Ovary (tissue), 9 donors: Measurements from ENCODE around the gene SERPINB2. TPM values are rescaled to one million over a fixed set of nuclear protein-coding genes. Genes with fewer than 3 reads are reported as not detected.

Experiments
- DNase-seq, 5 donors: peaks; one replicate each; pipeline ENCODE4 v3.0.0-alpha.2; 2019 to 2020
- H3K27ac ChIP-seq, 2 donors: fragments of 200-600 bp; one replicate each; pipeline versions ENCODE4 v1.5.1 to v1.8.0; 2019 to 2022
- H3K27me3 ChIP-seq: fragments of 200-600 bp; one replicate; pipeline ENCODE4 v1.8.0; 2022
- H3K36me3 ChIP-seq: fragments of 200-600 bp; sonication (generic); one replicate; pipeline ENCODE4 v1.5.1; 2019
- H3K4me1 ChIP-seq: one replicate; pipeline ENCODE4 v1.8.1; 2013; ENCODE audit warnings: mild to moderate bottlenecking, moderate library complexity; ENCODE audit not compliant: insufficient read depth
- H3K4me3 ChIP-seq: fragments of 200-600 bp; sonication (generic); one replicate; pipeline ENCODE4 v1.5.1; 2017
- H3K9me3 ChIP-seq, 2 donors: fragments of 200-600 bp in 1 of 2; sonication (generic) in 1 of 2; one replicate each; pipeline versions ENCODE4 v1.5.1 to v1.8.1; 2013 to 2019; ENCODE audit warnings: mild to moderate bottlenecking in 1 of 2, moderate library complexity in 1 of 2
- EP300 ChIP-seq: sonication (generic); formaldehyde crosslinking; IDR thresholded peaks from one replicate; pipeline ENCODE4 v1.6.1; 2017; ENCODE audit warnings: antibody characterized with exemption
- POLR2A ChIP-seq: fragments of 450-650 bp; IDR thresholded peaks from one replicate; pipeline ENCODE4 v1.6.1; 2017; ENCODE audit warnings: antibody characterized with exemption, mild to moderate bottlenecking, moderate library complexity
- WGBS, 3 donors: extraction: QIAGEN DNeasy Blood & Tissue Kit in 1 of 3; methylation state at CpG; one replicate each; pipeline versions ENCODE4 v1.1.5 to v1.1.7; 2013 to 2017; 5-methylcytosine and 5-hydroxymethylcytosine counted together
- intact Hi-C, 4 donors: fragments of 100-400 bp; cut with DNase I; formaldehyde crosslinking; loops; one replicate each; pipeline versions ENCODE4 v1.11.0 to v1.15.1; 2022 to 2023
- polyA plus RNA-seq, 2 donors: library from polyadenylated mRNA; stranded (reverse); fragments of 200-250 nt in 1 of 2; fragments of 350-450 nt in 1 of 2; fragmentation: Illumina TruSeq in 1 of 2; extraction: RNeasy Lipid Tissue Mini Kit (QIAGEN cat#74804) in 1 of 2; gene quantifications; one replicate each; pipeline ENCODE4 v1.2.3, GENCODE V29; 2013 to 2014
- total RNA-seq, 7 donors: library from RNA; depleted of rRNA in 2 of 7; stranded (reverse); fragments of >200 nt in 2 of 7; fragmentation: NEBNext Ultra II Directional in 3 of 7; extraction: Animal tissue kit (Norgen Biotek cat#: 25700) in 3 of 7; gene quantifications; one replicate each; pipeline versions ENCODE4 v1.1.0 to v1.2.4, GENCODE V29; 2016 to 2023
- TF ChIP-seq, protein P1 (sequence below), 3 donors: fragments of 450-650 bp in 2 of 3; fragments of 200-600 bp in 1 of 3; IDR thresholded peaks; one replicate each; pipeline versions ENCODE4 v1.5.1 to v1.8.0; 2016 to 2022; ENCODE audit warnings: antibody characterized with exemption in 3 of 3, mild to moderate bottlenecking in 1 of 3
- donor health status: DM: no; HTN: no; CAD: no; lungs with moderate emphysema.
- donor health status: DM: no; HTN: no; CAD: no.
- donor health status: Bipolar disorder and iron deficiency.
- donor health status: DM: yes; HTN: yes; CAD: no.
- donor health status: DM: no; HTN: no; CAD: no.
- donor health status: DM: yes; HTN: yes; CAD: no.

Gene SERPINB2
- total and polyA plus RNA-seq, 9 donors: 0.32 to 11.4 (median 1.2) TPM; not detected in 3

DNA sequence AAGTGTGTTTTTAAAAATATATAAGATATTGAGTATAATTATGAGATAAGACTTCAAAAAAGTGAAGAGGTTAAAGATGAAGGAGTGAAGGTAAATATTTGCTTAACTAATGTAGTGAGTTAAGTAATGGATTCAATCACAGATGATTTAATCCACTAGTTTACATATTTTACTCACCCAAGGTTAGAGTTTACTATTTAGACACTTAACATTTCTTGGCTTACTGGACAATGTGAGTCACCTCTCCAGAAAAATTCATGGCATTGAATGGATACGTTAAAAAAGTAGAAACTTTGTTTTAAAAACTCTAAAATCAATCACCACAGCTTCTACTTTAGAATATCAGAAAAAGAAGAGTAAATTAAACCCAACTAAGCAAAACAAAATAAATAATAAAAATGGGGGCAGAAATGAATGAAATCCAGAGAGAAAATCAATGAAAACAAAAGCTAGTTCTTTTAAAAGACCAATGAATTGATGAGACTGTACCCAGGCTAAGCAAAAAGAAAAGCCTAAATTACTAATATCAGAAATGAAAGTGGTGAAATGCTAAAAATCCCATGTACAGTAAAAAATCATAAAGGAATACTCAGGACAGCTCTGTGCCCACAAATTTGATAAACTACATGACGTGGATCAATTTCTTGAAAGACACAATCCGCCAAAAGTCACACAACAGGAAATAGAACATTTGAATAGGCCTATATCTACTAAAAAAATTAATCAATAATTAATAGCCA lies 59.7 kb downstream of the SERPINB2 start:
- H3K27me3 ChIP-seq: no peaks in the 10 kb centered on the region
- 84 to 86% (median 84%) methylated on average over 3 of the region's 3 CpGs for WGBS, 3 donors
- no peak for DNase-seq
- TF ChIP-seq POLR2A (no peak), EP300 (no peak)
- TF ChIP-seq, protein P1, sequence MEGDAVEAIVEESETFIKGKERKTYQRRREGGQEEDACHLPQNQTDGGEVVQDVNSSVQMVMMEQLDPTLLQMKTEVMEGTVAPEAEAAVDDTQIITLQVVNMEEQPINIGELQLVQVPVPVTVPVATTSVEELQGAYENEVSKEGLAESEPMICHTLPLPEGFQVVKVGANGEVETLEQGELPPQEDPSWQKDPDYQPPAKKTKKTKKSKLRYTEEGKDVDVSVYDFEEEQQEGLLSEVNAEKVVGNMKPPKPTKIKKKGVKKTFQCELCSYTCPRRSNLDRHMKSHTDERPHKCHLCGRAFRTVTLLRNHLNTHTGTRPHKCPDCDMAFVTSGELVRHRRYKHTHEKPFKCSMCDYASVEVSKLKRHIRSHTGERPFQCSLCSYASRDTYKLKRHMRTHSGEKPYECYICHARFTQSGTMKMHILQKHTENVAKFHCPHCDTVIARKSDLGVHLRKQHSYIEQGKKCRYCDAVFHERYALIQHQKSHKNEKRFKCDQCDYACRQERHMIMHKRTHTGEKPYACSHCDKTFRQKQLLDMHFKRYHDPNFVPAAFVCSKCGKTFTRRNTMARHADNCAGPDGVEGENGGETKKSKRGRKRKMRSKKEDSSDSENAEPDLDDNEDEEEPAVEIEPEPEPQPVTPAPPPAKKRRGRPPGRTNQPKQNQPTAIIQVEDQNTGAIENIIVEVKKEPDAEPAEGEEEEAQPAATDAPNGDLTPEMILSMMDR (IDR thresholded peaks at IDR 0.05): no peak
- no peaks in the 10 kb centered on the region for H3K4me1 ChIP-seq
- H3K9me3 ChIP-seq: no peaks in the 10 kb centered on the region
- intact Hi-C loops: no loop called here
- H3K4me3 ChIP-seq: no peak overlapping the region
- H3K27ac ChIP-seq: no peak overlapping the region
- H3K36me3 ChIP-seq: no peaks in the 10 kb centered on the region

DNA sequence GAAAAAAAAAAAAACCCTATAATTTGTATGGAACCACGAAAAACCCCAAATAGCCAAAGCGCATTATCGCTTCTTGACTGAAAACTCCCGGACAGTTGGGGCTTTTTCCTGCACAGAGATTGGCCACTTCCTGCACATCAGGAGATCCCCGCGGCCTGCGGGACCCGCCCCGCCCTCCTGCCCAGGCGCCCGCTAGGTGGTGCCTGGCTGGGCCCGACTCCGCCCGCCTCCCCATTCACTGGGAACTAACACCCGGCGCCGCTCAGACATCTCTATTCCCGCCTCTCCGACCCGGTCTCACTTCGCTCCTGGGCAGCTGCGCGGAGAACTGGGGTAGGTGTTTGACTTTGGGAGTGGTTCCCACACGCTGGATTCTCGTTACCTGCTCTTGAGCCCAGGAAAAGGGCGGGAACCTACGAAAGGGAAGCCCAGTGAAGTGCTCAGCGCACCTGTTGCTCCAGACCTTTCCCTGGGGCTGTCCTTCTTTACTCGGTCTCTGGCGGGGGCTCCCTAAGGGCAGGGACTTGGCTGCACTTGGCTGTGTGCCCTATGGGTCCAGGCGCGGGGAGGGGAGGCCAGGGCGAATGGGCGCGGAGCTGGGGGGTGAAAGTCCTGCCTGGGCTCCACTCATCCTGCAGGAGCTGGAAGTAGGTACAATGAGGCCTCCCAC lies 61.7 kb downstream of the SERPINB2 start, which contains the start of gene HMSD:
TSS of gene HMSD (plus strand) at position 234 of the 670 bp plus-strand sequence. CDS start 4,155 bp downstream, outside the sequence.
- 11 to 15% (median 12%) methylated on average over 35 of the region's 35 CpGs for WGBS, 3 donors
- Histone ChIP-seq H3K36me3 (no peaks in the 10 kb centered on the region), H3K9me3 (no peaks in the 10 kb centered on the region), H3K4me1 (no peaks in the 10 kb centered on the region), H3K27me3 (no peaks in the 10 kb centered on the region), H3K4me3 (no peak within 1 kb of the TSS), H3K27ac (no peak within 1 kb of the TSS)
- intact Hi-C loops: no loop called here
- TF ChIP-seq POLR2A (no peak), EP300 (no peak)
- TF ChIP-seq, protein P1 (IDR thresholded peaks at IDR 0.05): no peak
- peak in 2 of 5 donors; percentile 24 to 37 for DNase-seq

DNA sequence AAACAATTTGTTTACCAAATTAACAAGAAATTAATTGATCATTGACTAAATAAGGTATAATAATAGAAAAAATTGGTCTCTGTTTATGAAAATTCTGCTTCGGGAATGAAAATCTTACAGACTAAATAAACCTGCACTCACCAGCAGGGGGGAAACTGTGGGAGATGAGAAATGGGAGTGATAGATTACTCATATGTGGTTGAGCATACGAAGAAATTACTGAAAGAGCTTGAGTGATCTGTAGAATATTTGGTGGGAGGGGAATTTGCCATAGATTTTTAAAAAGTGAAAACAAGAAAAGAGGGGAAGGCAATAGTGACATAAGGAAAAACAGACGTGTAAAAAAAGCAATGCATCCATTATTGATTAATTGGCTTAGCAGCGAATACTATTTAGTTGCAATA lies 63.8 kb downstream of the SERPINB2 start:
- no peaks in the 10 kb centered on the region for H3K9me3 ChIP-seq
- intact Hi-C loops: no loop called here
- TF ChIP-seq EP300: no peak
- TF ChIP-seq, protein P1 (IDR thresholded peaks at IDR 0.05): no peak
- TF ChIP-seq POLR2A: no peak
- H3K4me3 ChIP-seq: no peak overlapping the region
- no peaks in the 10 kb centered on the region for H3K36me3 ChIP-seq
- no peak overlapping the region for H3K27ac ChIP-seq
- DNase-seq: no peak
- WGBS, 3 donors: 64 to 65% (median 65%) methylated on average over 4 of the region's 4 CpGs
- no peaks in the 10 kb centered on the region for H3K4me1 ChIP-seq
- no peaks in the 10 kb centered on the region for H3K27me3 ChIP-seq

Other genes starting within 250 kb of the SERPINB2 start
- not detected for gene SERPINB4, start 243.4 kb upstream of the SERPINB2 start, total RNA-seq
- under 1 TPM in 1 of 2 donors, not detected in 1; 0.10 TPM for gene SERPINB4, start 243.4 kb upstream of the SERPINB2 start, polyA plus RNA-seq
- under 1 TPM in 1 of 7 donors, not detected in 6; 0.23 TPM for gene SERPINB3, start 225.8 kb upstream of the SERPINB2 start, total RNA-seq
- gene SERPINB3, start 225.8 kb upstream of the SERPINB2 start, polyA plus RNA-seq: under 1 TPM in 1 of 2 donors, not detected in 1; 0.05 TPM
- gene SERPINB11, start 184.7 kb upstream of the SERPINB2 start, total RNA-seq: not detected
- gene SERPINB11, start 184.7 kb upstream of the SERPINB2 start, polyA plus RNA-seq: not detected
- under 1 TPM in 2 of 7 donors, not detected in 5; 0.12 to 0.23 TPM for gene SERPINB7, start 112.3 kb upstream of the SERPINB2 start, total RNA-seq
- under 1 TPM; 0.06 to 0.08 TPM for gene SERPINB7, start 112.3 kb upstream of the SERPINB2 start, polyA plus RNA-seq
- 1 to 10 TPM in 1 of 7 donors, not detected in 6; 2.0 TPM for gene SERPINB10, start 20.3 kb downstream of the SERPINB2 start, total RNA-seq
- not detected for gene SERPINB10, start 20.3 kb downstream of the SERPINB2 start, polyA plus RNA-seq
- 1 to 10 TPM in 1 of 7 donors, not detected in 6; 2.0 TPM for gene HMSD, start 61.6 kb downstream of the SERPINB2 start, total RNA-seq
- under 1 TPM; 0.02 to 0.08 TPM for gene HMSD, start 61.6 kb downstream of the SERPINB2 start, polyA plus RNA-seq
- 10 to 100 TPM in 1 of 7 donors, 1 to 10 TPM in 6; 4.9 to 10.7 (median 6.9) TPM for gene SERPINB8, start 82.4 kb downstream of the SERPINB2 start, total RNA-seq
- 10 to 100 TPM in 1 of 2 donors, 1 to 10 TPM in 1; 4.4 to 10.5 TPM for gene SERPINB8, start 82.4 kb downstream of the SERPINB2 start, polyA plus RNA-seq